ENCODE measurements around the gene CNOT6. TPM values are rescaled to one million over a fixed set of nuclear protein-coding genes. Genes with fewer than 3 reads are reported as not detected.

The CNOT6 gene
- total RNA-seq, 3 donors from 2014 or later (not counting 1 experiment from before 2014, with no cell fraction given), result 20.9 to 32.4 (median 26.1) TPM

DNA sequence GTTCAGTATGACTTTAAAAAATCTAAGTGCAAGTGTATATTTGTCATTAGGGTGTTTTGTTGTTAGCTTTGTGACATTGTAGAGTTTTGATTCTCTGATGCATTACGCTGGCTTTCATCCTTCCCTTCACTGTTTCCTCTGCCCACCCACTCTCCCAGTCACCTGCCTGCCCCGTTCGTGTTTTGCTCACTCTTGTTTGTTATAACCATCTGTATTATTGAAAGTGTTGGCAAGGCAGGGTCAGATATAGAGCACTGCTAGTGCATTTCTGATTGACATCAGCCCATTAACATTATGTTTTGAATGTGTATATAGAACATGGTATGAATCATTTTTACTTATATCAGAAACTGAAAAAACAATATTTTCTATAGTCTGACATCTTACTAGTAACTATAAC, 69.8 kb downstream of the CNOT6 start:
- Histone ChIP-seq H3K27ac (ENCODE audit: low read length) (no peak overlapping the region), H3K36me3 (ENCODE audit: control insufficient read depth, insufficient read depth, low read length) (peaks cover 35% of the 10 kb centered on the region), H3K27me3 (ENCODE audit: control insufficient read depth, insufficient read depth, low read length) (no peaks in the 10 kb centered on the region), H3K9me3 (ENCODE audit: control insufficient read depth, insufficient read depth, low read length) (no peaks in the 10 kb centered on the region), H3K4me3 (ENCODE audit: low read length) (no peak overlapping the region), H3K4me1 (ENCODE audit: control insufficient read depth, insufficient read depth, low read length) (no peaks in the 10 kb centered on the region)
- H3K4me3 Mint-ChIP-seq, result no peak overlapping the region
- no peaks in the 10 kb centered on the region for H3K9me3 Mint-ChIP-seq
- intact Hi-C loops (cut with micrococcal nuclease), result no loop called here
- H3K27me3 Mint-ChIP-seq (ENCODE audit: low read depth in 2 of 2), result no peaks in the 10 kb centered on the region
- ATAC-seq, result no peak
- no CpG with 5 or more reads among the region's 3 CpGs for WGBS (ENCODE audit: insufficient coverage)
- H3K4me1 Mint-ChIP-seq, result peaks cover 15 to 25% of the 10 kb centered on the region in 2 donors
- H3K27ac Mint-ChIP-seq, result no peak overlapping the region
- no peaks in the 10 kb centered on the region for H3K36me3 Mint-ChIP-seq
- no peak for DNase-seq
- TF ChIP-seq, protein P1, sequence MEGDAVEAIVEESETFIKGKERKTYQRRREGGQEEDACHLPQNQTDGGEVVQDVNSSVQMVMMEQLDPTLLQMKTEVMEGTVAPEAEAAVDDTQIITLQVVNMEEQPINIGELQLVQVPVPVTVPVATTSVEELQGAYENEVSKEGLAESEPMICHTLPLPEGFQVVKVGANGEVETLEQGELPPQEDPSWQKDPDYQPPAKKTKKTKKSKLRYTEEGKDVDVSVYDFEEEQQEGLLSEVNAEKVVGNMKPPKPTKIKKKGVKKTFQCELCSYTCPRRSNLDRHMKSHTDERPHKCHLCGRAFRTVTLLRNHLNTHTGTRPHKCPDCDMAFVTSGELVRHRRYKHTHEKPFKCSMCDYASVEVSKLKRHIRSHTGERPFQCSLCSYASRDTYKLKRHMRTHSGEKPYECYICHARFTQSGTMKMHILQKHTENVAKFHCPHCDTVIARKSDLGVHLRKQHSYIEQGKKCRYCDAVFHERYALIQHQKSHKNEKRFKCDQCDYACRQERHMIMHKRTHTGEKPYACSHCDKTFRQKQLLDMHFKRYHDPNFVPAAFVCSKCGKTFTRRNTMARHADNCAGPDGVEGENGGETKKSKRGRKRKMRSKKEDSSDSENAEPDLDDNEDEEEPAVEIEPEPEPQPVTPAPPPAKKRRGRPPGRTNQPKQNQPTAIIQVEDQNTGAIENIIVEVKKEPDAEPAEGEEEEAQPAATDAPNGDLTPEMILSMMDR (IDR thresholded peaks at IDR 0.05), result no peak

DNA sequence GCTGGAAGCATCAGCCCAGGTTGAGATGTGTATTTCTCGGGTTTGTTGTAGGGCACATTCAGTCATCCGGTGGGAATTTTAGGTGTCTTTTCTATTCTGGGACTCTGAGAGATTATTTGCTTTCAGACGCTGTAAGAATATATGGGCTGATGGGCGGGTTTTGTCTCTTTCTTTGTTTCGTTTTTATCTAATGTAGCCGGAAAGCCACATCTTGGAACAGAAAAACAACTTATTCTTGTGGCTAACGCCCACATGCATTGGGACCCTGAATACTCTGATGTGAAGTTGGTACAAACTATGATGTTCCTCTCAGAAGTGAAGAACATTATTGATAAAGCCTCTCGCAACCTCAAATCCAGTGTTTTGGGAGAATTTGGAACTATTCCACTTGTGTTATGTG, 74.7 kb downstream of the CNOT6 start:
- no peak for ATAC-seq
- Histone ChIP-seq H3K4me1 (ENCODE audit: control insufficient read depth, insufficient read depth, low read length) (no peaks in the 10 kb centered on the region), H3K4me3 (ENCODE audit: low read length) (no peak overlapping the region), H3K36me3 (ENCODE audit: control insufficient read depth, insufficient read depth, low read length) (peaks cover 57% of the 10 kb centered on the region), H3K27me3 (ENCODE audit: control insufficient read depth, insufficient read depth, low read length) (no peaks in the 10 kb centered on the region), H3K27ac (ENCODE audit: low read length) (no peak overlapping the region), H3K9me3 (ENCODE audit: control insufficient read depth, insufficient read depth, low read length) (no peaks in the 10 kb centered on the region)
- no peaks in the 10 kb centered on the region for H3K9me3 Mint-ChIP-seq
- no peak overlapping the region for H3K4me3 Mint-ChIP-seq
- no peaks in the 10 kb centered on the region for H3K36me3 Mint-ChIP-seq
- no peaks in the 10 kb centered on the region for H3K4me1 Mint-ChIP-seq
- DNase-seq, result no peak
- WGBS (ENCODE audit: insufficient coverage), result 80% methylated on average over 8 of the region's 8 CpGs
- H3K27me3 Mint-ChIP-seq (ENCODE audit: low read depth in 2 of 2), result no peaks in the 10 kb centered on the region
- intact Hi-C loops (cut with micrococcal nuclease), result no loop called here
- H3K27ac Mint-ChIP-seq, result no peak overlapping the region
- TF ChIP-seq, protein P1 (IDR thresholded peaks at IDR 0.05), result no peak

DNA sequence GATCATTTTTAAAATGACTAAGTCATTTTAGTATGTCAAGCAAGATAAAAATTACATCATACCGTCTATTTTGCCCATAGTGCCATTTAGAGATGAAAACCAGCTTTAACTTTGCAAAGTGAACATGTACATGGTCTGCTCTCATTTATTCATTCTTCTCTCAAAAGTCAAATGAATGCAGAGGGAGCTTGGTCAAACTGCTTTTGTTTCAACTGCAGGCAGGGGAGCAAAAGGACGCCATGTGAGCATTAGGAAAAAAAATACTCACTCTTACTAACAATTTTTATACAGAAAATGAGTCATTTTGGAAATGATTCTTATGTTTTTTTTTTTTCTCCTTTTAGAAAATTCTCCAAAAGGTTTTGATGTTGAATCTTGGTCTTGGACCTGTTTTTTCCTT, 81.4 kb downstream of the CNOT6 start:
- intact Hi-C loops (cut with micrococcal nuclease), result no loop called here
- no peak overlapping the region for H3K27ac Mint-ChIP-seq
- H3K4me1 Mint-ChIP-seq, result no peaks in the 10 kb centered on the region
- no peaks in the 10 kb centered on the region for H3K9me3 ChIP-seq (ENCODE audit: control insufficient read depth, insufficient read depth, low read length)
- H3K27me3 ChIP-seq (ENCODE audit: control insufficient read depth, insufficient read depth, low read length), result no peaks in the 10 kb centered on the region
- WGBS (ENCODE audit: insufficient coverage), result 100% methylated on average over 1 of the region's 2 CpGs
- H3K4me3 ChIP-seq (ENCODE audit: low read length), result no peak overlapping the region
- no peak overlapping the region for H3K4me3 Mint-ChIP-seq
- no peaks in the 10 kb centered on the region for H3K9me3 Mint-ChIP-seq
- ATAC-seq, result no peak
- H3K36me3 ChIP-seq (ENCODE audit: control insufficient read depth, insufficient read depth, low read length), result peaks cover 39% of the 10 kb centered on the region
- H3K27me3 Mint-ChIP-seq (ENCODE audit: low read depth in 2 of 2), result no peaks in the 10 kb centered on the region
- peaks cover 15% of the 10 kb centered on the region for H3K36me3 Mint-ChIP-seq
- H3K27ac ChIP-seq (ENCODE audit: low read length), result no peak overlapping the region
- TF ChIP-seq, protein P1 (IDR thresholded peaks at IDR 0.05), result no peak
- no peaks in the 10 kb centered on the region for H3K4me1 ChIP-seq (ENCODE audit: control insufficient read depth, insufficient read depth, low read length)
- DNase-seq, result no peak

DNA sequence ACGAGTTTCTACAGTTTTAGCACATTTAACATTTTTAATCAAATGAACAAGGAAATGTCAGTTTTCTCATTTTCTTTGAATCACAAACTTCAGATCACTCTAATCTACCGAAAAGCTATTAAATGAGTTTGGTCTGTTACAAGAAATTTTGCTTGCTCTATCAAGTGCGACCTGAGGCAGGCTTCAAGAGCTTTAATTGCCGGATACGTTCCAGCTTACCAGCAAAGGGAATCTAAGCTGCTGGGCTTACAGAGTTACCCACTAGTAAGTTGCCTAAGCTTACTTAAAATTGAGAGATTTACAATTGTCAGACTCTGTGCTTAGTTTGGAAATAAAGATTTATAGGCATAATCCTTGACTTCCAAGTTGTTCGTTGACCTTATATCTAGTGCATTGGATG, 86.5 kb downstream of the CNOT6 start:
- Histone ChIP-seq H3K27ac (ENCODE audit: low read length) (no peak overlapping the region), H3K4me3 (ENCODE audit: low read length) (no peak overlapping the region), H3K27me3 (ENCODE audit: control insufficient read depth, insufficient read depth, low read length) (no peaks in the 10 kb centered on the region), H3K4me1 (ENCODE audit: control insufficient read depth, insufficient read depth, low read length) (no peaks in the 10 kb centered on the region), H3K9me3 (ENCODE audit: control insufficient read depth, insufficient read depth, low read length) (no peaks in the 10 kb centered on the region), H3K36me3 (ENCODE audit: control insufficient read depth, insufficient read depth, low read length) (peaks cover 9% of the 10 kb centered on the region)
- H3K4me3 Mint-ChIP-seq, result no peak overlapping the region
- H3K27ac Mint-ChIP-seq, result no peak overlapping the region
- peaks cover 0 to 21% of the 10 kb centered on the region in 2 donors for H3K27me3 Mint-ChIP-seq (ENCODE audit: low read depth in 2 of 2)
- intact Hi-C loops (cut with micrococcal nuclease), result no loop called here
- H3K36me3 Mint-ChIP-seq, result peaks cover 8% of the 10 kb centered on the region
- no peaks in the 10 kb centered on the region for H3K4me1 Mint-ChIP-seq
- H3K9me3 Mint-ChIP-seq, result no peaks in the 10 kb centered on the region
- TF ChIP-seq, protein P1 (IDR thresholded peaks at IDR 0.05), result no peak
- no peak for ATAC-seq
- DNase-seq, result no peak
- 90% methylated on average over 6 of the region's 6 CpGs for WGBS (ENCODE audit: insufficient coverage)
